Left renal pelvis (tissue), 4 donors: ENCODE data around the gene PAM16. TPM values are rescaled to one million over a fixed set of nuclear protein-coding genes. Genes with fewer than 3 reads are reported as not detected.

Experiments
- DNase-seq, 4 donors: peaks; one replicate each; pipeline ENCODE4 v3.0.0-alpha.2; 2013; ENCODE audit warnings: low read depth in 4 of 4, low spot score in 3 of 4
- polyA plus RNA-seq, 4 donors: library from polyadenylated mRNA; unstranded; fragments of 120-200 nt; gene quantifications; one replicate each; pipeline ENCODE4 v1.2.1, GENCODE V29; 2013; ENCODE audit not compliant: insufficient read length in 4 of 4

PAM16 gene
- polyA plus RNA-seq, 4 donors = 19.4 to 36.3 (median 21.6) TPM

DNA sequence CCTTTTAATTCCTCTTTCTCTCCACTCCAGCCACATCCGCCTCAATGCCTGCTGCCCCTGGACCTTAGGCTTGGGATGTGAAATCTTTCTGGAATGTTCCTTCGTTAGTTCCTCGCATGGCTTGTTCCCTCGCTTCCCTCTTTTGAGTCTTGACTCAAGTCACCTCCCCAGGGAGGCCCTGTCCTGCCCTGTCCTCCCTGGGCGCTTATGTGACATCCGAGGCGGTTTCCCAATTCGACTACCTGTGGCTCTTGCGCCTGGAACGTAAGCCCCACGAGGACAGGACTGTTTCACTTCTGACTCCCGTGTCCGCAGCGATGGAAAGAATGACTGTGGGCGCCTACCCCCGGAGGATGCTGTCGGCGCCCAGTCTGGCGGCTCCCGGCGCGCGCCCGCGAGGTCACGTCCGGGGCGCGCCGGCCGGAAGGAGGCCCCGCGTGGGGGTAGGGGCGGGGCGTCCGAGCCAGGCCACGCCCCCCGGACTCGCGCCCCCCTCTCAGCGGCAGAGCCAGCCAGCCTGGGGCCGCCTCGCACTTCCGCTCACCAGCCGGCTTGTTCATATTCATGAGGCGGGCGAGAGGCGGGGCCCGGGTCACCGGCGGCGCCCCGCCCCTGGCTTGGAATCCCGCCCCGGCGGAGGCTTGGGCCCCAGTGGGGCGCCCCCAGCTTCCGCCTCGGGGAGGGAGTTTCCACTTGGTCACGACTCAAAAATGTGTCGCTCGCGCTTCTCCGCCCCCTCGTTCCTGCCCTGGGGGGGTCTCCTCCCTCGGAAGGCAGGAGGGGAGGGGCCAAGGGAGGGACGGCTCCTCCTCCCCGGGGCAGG is 43.7 kb downstream of the PAM16 start:
- peak; percentile 81 to 89 (median 82) for DNase-seq

DNA sequence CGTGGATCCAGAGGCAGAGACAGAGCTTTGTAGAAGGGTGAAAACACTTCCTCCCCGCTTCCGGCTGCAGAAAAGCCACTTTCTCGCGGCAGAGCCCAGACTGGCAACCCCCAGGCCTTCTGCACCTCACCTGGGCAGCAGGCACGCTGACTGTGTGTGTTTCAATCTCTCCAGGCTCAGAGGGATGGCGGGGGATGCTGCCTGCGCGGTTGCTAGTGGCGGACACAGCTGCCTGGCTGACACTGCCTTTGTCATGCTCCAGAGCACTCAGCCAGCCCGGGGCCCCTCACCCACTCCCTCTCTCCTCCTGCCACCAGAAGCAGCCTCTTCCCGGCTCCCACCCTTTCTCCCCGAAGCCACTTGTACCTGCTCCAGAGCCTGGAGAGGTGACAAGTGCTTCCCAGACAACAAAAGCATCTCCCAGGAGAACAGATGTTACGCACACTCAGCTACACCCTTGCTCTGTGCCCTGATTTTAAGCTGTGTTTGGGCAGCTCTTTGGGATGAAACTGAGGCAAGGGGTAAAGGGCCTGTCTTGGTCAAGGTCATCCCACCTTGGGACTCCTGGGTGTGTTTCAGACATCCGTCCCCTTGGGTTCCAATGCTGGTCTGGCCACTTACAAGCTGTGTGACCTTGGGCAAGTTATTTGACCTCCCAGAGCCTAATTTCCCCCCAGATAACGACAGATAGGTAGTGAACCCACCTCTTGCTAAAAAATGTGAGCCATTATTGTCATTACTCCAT is 44.5 kb downstream of the PAM16 start:
- no peak for DNase-seq

DNA sequence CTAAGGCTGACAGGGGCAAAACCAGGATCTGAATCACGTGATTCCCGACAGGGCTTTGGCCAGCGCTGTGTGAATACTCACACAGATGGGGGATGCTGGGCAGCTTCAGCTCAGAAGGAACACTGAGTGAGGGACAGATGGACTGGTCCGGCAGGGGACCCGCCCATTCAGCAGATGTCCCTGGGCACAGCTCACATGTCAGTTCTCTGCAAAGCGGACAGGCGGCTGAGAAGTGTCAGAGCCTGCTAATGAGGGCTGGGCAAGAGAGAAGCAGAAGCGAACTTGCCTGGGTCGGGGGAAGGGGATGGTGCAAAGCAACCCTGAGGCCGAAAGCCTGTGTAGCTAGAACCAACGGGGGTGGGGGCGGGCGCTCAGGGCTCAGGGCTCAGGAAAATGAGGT is 47.1 kb downstream of the PAM16 start:
- no peak for DNase-seq

DNA sequence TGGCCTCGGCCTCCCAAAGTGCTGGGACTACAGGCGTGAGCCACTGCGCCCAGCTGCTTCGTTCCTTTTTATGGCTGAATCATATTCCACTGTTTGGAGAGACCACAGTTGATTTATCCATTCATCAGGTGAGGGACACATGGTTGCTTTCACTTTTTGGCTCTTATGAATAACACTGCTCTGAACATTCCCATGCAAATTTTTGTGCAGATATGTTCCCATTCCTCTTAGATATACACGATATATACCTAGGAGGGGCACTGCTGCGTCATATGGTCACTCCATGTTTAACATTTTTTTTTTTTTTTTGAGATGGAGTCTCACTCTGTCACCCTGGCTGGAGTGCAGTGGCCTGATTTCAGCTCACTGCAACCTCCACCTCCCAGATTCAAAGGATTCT is 49.2 kb downstream of the PAM16 start:
- no peak for DNase-seq

DNA sequence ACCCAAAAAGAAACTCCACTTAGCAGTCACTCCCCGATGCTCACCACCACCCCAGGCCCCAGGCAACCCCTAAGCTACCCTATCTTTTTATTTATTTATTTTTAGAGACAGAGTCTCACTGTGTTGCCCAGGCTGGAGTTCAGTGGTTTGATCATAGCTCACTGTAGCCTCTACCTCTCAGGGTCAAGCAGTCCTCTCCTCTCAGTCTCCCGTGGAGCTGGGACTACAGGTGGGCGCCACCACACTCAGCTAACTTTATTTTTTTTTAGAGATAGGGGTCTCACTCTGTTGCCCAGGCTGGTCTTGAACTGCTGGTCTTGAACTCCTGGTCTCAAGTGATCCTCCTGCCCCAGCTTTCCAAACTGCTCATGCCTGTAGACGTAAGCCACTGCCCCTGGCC is 49.9 kb downstream of the PAM16 start:
- no peak for DNase-seq

DNA sequence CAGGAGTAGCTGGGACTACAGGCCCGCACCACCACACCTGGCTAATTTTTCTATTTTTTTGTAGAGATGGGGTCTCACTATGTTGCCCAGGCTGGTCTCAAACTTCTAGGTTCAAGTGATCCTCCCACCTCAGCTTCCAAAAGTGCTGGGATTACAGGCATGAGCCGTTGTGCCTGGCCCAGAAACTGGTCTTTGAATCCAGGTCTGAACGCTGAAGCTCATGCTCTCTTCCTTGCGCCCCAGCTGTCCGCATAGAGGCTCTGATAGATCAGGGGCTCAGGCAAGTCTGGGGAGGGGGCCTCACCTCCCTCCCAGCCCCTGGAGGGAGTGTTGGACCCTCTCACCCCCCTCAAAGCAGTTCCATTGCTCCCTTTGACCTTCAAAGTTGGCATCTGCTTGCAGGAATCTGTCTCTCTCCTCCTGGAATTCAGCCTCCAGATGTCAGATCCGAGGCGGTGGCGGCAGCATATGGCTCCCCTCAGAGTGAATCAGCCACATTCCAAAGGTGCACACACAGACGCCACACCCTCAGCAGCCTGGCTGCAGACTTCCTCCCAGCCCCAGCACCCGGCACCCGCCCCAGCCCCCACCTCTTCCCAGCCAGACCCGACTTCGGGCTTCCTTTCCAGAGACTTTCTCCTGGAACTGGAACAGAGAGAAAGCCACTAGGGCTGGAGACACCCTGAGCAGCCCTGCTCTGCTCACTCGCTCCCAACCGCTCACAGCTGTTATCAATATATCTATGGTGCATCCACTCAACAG is 52.2 kb downstream of the PAM16 start:
- no peak for DNase-seq

DNA sequence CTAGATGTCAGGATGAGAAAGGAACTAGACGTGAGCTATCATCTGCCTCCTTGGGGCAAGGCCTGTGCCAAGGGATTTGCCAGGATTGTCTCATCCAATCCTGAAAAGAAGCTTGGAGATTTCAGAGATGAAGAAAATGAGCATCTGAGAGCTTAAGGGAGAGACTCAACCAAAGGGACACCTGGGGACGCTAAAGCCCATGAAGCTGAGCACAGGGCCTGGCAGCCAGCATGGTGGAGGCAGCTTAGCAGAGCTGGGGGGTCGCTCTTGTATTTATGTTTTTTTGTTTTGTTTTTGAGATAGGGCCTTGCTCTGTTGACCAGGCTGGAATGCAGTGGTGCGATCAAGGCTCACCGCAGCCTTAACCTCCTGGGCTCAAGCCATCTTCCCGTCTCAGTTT is 53.6 kb downstream of the PAM16 start:
- no peak for DNase-seq

DNA sequence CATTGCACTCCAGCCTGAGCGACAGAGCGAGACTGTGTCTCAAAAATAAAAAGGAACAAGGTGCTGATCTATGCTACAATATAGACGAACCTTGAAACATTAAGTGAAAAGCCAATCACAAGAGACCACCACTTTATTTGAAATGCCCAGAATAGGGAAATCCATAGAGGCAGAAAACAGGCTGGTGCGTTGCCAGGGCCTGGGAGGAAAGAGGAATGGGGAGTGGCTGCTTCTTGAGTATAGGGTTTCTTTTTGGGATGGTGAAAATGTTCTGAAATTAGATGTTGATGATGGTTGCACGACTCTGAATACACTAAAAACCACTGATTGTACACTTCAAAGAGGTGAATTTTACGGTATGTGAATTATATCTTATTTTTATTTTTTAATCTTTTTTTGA is 55.5 kb downstream of the PAM16 start:
- no peak for DNase-seq

DNA sequence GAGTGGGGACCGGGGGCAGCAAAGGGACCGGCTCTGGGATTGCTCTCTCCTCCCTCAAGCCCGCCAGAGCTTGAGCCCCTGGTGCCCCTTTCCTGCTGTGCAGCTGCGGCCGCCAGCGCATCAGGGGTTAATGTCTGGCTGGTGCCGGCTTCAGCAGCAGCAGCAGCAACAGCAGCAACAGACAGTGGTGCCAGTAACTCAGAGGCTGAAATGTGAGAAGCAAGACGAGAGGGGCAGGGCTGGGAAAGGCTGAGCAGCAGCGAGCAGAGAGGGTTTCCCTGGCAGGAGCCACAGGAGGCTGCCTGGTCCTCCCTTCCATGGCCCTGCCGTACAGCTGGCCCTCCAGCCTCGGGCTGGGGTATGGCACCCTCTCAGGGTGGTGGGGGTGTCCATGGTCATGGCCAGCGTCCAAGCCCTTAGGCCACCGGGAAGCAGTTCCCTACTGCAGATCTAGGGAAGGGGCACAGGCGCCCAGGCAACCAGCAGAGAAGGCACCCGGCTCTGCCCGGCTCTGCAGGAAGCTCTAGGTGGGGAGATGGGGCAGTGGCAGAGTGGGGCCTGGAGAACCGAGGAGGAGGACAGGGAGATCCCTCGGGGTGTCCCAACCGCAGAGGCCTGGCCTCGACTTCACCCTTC is 57.2 kb downstream of the PAM16 start:
- peak in 1 of 4 donors; percentile 58 for DNase-seq

DNA sequence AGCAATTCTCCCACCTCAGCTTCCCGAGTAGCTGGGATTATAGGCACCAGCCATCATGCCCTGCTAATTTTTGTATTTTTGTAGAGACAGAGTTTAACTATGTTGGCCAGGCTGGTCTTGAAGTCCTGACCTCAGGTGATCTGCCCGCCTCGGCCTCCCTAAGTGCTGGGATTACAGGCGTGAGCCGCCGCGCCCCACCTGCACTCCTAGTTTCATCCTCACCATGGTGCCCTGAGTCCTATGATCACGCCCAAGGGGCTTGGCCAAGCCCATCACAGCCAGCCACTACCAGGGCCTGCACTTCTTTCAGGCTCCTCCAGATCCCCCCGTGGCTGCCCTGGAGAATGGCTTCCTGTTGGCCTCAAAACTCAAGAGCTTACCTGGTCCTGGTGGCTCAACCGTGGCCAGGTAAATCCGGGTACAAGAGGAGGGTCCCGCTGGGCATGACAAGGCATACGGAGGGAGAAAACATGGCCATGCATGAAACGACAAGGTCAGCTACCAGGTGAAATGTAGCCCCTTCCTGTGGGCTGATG is 57.9 kb downstream of the PAM16 start:
- no peak for DNase-seq

DNA sequence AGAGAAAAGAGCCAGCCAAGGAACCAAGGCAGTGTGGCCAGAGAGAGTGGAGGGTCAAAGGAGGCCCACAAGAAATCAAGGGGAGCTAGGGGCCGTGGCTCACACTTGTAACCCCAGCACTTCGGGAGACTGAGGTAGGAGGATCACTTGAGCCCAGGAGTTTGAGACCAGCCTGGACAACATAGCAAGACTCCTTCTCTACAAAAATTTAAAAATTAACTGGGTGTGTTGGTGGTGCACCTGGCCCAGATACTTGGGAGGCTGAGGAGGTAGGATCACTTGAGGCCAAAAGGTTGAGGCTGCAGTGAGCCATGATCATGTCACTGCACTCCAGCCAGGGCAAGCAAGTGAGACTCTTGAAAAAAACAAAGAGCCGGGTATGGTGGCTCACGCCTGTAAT is 59.4 kb downstream of the PAM16 start:
- DNase-seq = no peak

Other genes starting within 250 kb of the PAM16 start
- gene ADCY9, start 234.9 kb downstream of the PAM16 start, polyA plus RNA-seq = 1 to 10 TPM; 7.9 to 8.7 (median 8.0) TPM
- gene SRL, start 109.2 kb downstream of the PAM16 start, polyA plus RNA-seq = 1 to 10 TPM in 3 of 4 donors, under 1 TPM in 1; 0.90 to 2.9 (median 1.5) TPM
- 10 to 100 TPM; 16.1 to 29.1 (median 17.7) TPM for gene TFAP4, start 78.3 kb downstream of the PAM16 start, polyA plus RNA-seq
- gene GLIS2, start 35.3 kb downstream of the PAM16 start, polyA plus RNA-seq = 10 to 100 TPM; 36.0 to 75.3 (median 45.3) TPM
- 10 to 100 TPM; 35.7 to 68.7 (median 44.1) TPM for gene VASN, start 20.5 kb upstream of the PAM16 start, polyA plus RNA-seq
- 10 to 100 TPM; 14.1 to 25.5 (median 16.9) TPM for gene CORO7, start 65.3 kb upstream of the PAM16 start, polyA plus RNA-seq
- 10 to 100 TPM; 24.3 to 48.9 (median 37.1) TPM for gene DNAJA3, start 74.5 kb upstream of the PAM16 start, polyA plus RNA-seq
- 10 to 100 TPM; 27.3 to 52.9 (median 35.3) TPM for gene NMRAL1, start 123.3 kb upstream of the PAM16 start, polyA plus RNA-seq
- 10 to 100 TPM; 47.5 to 53.7 (median 49.6) TPM for gene HMOX2, start 125.1 kb upstream of the PAM16 start, polyA plus RNA-seq
- 10 to 100 TPM; 21.0 to 31.1 (median 28.3) TPM for gene CDIP1, start 187.5 kb upstream of the PAM16 start, polyA plus RNA-seq
- gene C16orf96, start 205.0 kb upstream of the PAM16 start, polyA plus RNA-seq = under 1 TPM; 0.14 to 0.41 (median 0.23) TPM